ENCODE results near the gene SASH1.

GRCh38 chr6:148590883-148591282, 248.2 kb downstream of the SASH1 start:
- TF ChIP-seq CTCF (conservative IDR thresholded peaks at IDR 0.05 in 1 of 2, IDR thresholded peaks at IDR 0.05 in 1 of 2; ENCODE audit: extremely low read depth in 1 of 2, insufficient read depth in 1 of 2, low read depth in 1 of 2, low read length in 2 of 2) (no peak), EZH2 (IDR thresholded peaks at IDR 0.05; ENCODE audit: borderline replicate concordance, low read length) (no peak)

Measured in mammary epithelial cell (primary cell).